Motor neuron (in vitro differentiated cells): Measurements from ENCODE around the gene DDOST. TPM values are rescaled to one million over a fixed set of nuclear protein-coding genes. Genes with fewer than 3 reads are reported as not detected.

Experiments used
- ATAC-seq, 8 experiments: fragments of 200-7000 bp; cut with Tn5 transposase; replicated peaks in 6 of 8; 2 replicates each; pipeline ENCODE4 v1.8.0; 2021; ENCODE audit warnings: mild to moderate bottlenecking in 8 of 8, moderate library complexity in 8 of 8
- H3K27ac ChIP-seq, 2 donors: fragments of 250-450 bp; sonication (Bioruptor Pico); 2 replicates each; pipeline ENCODE4 v1.9.0; 2021; ENCODE audit warnings: antibody characterized with exemption in 2 of 2, mild to moderate bottlenecking in 2 of 2, moderate library complexity in 1 of 2
- H3K4me1 ChIP-seq, 2 donors: fragments of 250-450 bp; sonication (Bioruptor Pico); replicated peaks in 1 of 2; 2 replicates each; pipeline ENCODE4 v1.6.1; 2021; ENCODE audit warnings: antibody characterized with exemption in 2 of 2, mild to moderate bottlenecking in 2 of 2, moderate library complexity in 1 of 2
- H3K4me3 ChIP-seq, 5 donors: fragments of 250-450 bp; sonication (Bioruptor Pico); 2 replicates each; pipeline ENCODE4 v1.9.0; 2021; ENCODE audit warnings: antibody characterized with exemption in 5 of 5, mild to moderate bottlenecking in 5 of 5, moderate library complexity in 4 of 5
- WGBS, 10 experiments: fragments of 450-650 bp; shearing (Covaris generic); methylation state at CpG; one replicate each; pipeline ENCODE4 v1.0.0; 2022; 5-methylcytosine and 5-hydroxymethylcytosine counted together
- in situ Hi-C, 9 experiments: fragments of 400-800 bp; cut with MboI; loops; one replicate each; pipeline ENCODE4 v1.15.0; 2021; ENCODE audit warnings: low sequenced_read_pairs in 9 of 9, low pct_unique_long_range_greater_than_20kb in 2 of 9; ENCODE audit not compliant: unreplicated experiment in 9 of 9
- total RNA-seq, 8 experiments: library from RNA; unstranded; fragments of 300-600 nt; gene quantifications; 2 replicates each; pipeline versions ENCODE4 v1.2.3 to v1.2.4, GENCODE V29; 2022

DDOST gene
- total RNA-seq, 8 experiments from 2014 or later: 156 to 335 (median 187) TPM

DNA sequence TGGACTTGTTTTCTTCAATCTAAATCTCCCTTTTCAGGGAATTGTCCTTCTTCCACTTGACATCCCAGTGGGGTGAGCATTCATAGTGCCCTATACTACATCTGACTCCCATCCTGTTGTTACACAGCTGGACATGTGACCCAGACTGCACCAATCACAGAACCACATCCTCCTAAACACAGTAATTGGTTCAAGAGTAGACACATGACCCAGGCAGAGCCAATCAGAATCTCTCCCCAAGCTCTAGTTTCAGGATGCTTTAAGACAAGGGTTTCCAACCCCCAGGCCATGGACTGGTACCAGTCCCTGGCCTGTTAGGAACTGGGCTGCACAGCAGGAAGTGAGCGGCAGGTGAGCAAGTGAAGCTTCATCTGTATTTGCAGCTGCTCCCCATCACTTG, 5.6 kb upstream of the DDOST start:
- no peak overlapping the region for H3K27ac ChIP-seq
- ATAC-seq: peak in 5 of 8 experiments; percentile 20 to 64 (median 29)
- WGBS, 10 experiments: 91 to 100% (median 100%) methylated on average over 1 of the region's 1 CpG; no CpG with 5 or more reads in 7 of the 10 experiments
- H3K4me3 ChIP-seq: no peak overlapping the region
- H3K4me1 ChIP-seq: peaks cover 5% of the 10 kb centered on the region in 2 donors
- in situ Hi-C loops: no loop called here

DNA sequence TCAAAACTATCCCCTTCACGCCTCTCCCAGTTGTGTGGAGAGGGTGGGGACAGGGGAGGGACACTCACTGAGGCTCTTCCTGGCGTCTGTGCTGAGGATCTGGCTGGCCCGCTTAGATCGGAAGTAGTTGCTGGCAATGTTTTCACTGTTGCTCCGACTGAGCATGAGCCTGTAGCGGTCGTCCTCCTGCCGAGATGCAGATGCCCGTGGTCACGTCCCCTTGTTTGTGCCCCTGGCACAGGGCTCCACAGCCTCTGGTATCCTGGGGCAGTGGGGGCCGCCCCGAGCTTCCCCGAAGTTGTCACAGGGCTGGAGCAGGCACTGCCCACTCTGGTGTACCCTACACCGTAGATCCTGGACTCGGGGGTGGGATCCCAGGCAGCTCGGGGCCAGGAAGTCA, 5.0 kb upstream of the DDOST start:
- 72 to 98% (median 83%) methylated on average over 2 to 10 of the region's 16 CpGs; no CpG with 5 or more reads in 5 of the 10 experiments for WGBS, 10 experiments
- in situ Hi-C loops: no loop called here

DNA sequence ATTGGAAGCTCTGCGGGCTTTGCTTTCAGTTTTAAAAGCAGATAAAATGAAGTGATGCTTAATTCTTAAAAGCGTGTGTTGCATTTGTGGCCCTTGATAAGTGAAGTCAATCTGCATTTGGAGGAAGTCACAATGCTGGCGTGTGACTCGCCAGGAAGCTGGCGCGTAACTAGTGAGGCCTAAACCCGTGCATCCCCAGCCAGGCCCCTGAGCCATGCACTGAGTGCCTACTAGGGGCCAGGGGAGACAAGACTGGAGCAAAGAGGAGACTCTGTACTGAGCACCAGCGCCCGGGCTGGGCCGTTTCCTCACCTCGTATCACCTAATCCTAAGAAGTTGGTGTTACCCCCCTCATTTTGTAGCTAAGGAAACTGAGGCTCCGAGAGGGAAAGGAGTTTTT, 4.6 kb upstream of the DDOST start:
- Histone ChIP-seq H3K4me1 (peaks cover 5% of the 10 kb centered on the region in 2 donors), H3K27ac (no peak overlapping the region), H3K4me3 (no peak overlapping the region)
- in situ Hi-C loops: no loop called here
- 87 to 100% (median 91%) methylated on average over 1 to 10 of the region's 12 CpGs; no CpG with 5 or more reads in 2 of the 10 experiments for WGBS, 10 experiments
- ATAC-seq: no peak

More for the DNA sequence above, 5.0 kb upstream of the DDOST start:
- Histone ChIP-seq H3K4me3 (no peak overlapping the region), H3K4me1 (peaks cover 5% of the 10 kb centered on the region in 2 donors), H3K27ac (no peak overlapping the region)
- ATAC-seq: no peak

DNA sequence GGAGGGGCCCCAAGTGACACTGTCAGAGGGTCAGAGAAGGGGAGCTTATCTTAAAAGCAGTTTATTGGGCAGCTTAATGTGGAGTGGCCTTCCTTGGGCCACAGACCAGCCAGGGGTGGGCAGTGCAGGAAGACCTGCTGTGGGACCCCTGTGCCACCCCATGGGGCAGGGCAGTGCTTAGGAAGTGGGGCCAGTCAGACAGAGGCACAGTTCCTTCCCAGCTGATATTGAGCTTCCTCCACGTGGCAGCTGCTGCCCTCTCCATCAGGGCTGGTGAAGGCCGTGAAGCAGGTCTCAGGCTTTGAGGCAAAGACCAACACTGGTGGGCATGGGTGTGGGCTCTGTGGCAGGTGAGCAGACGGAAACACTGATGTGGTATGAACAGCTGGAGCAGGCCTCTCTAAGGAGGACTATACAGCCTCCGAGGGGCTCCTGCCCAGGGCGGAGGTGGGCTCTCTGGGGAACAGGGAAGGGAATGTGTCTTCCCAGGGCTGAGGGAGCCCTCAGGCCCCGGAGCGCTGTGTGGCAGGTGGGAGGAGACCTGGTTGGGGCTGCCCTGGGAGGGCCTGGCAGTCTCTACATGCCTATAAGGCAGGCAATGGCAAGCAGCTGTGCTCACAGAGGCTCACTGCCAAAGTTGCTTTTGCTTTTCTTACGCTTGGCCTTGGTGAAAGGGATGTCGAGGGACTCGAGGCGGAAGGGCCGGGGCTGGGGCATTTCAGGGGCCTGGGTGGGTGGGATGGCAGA, 3.0 kb upstream of the DDOST start:
- in situ Hi-C loops: no loop called here
- Histone ChIP-seq H3K4me3 (no peak overlapping the region), H3K4me1 (peaks cover 12 to 13% of the 10 kb centered on the region in 2 donors), H3K27ac (no peak overlapping the region)
- WGBS, 10 experiments: 0 to 100% (median 76%) methylated on average over 1 to 6 of the region's 12 CpGs; no CpG with 5 or more reads in 4 of the 10 experiments
- ATAC-seq: no peak

DNA sequence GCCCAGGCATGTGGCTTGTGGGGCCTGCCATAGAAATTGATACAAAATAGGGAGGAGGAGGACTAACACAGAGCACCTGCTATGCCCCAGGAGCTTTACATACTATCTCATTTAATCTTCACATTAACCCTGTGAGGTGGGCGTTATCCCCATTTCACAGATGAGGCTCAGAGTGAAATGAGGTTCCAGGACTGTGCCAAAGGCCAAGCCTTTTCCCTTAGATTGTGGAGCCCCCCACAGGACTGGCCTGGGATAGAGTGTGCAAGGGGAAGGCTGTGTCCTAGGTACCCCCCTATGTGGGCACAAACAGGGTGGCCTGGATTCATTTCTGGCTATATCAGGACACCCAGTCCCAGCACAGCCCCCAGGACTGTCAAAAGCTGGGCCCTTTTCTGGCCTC, 2.2 kb upstream of the DDOST start:
- no peak for ATAC-seq
- no peak overlapping the region for H3K4me3 ChIP-seq
- no peak overlapping the region for H3K27ac ChIP-seq
- WGBS, 10 experiments: 40 to 100% (median 81%) methylated on average over 1 of the region's 1 CpG; no CpG with 5 or more reads in 4 of the 10 experiments
- H3K4me1 ChIP-seq: peaks cover 12 to 13% of the 10 kb centered on the region in 2 donors
- in situ Hi-C loops: no loop called here

DNA sequence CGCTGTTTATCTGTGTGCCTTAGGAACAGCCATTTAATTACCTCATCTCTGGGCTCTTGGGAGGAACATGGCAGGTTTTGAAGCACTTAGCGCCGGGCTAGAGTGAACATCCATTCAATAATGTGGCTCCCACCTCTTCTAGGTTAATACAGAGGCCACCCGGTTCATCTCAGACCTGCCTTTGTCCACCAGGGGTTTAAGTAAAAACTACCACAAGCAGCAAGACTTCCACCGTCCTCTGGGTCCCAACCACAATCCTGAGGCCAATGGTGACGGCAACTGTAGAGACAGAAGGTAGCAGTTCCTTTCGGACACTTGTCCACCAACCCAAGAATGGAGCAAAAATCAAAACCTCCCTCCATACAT, 924 bp upstream of the DDOST start:
- WGBS, 10 experiments: 30 to 100% (median 60%) methylated on average over 1 to 7 of the region's 7 CpGs; no CpG with 5 or more reads in 1 of the 10 experiments
- peak overlapping the region; percentile 82 to 90 for H3K27ac ChIP-seq
- peak overlapping the region; percentile 66 to 84 (median 77) for H3K4me3 ChIP-seq
- in situ Hi-C loops: no loop called here
- H3K4me1 ChIP-seq: peaks cover 12 to 13% of the 10 kb centered on the region in 2 donors
- no peak for ATAC-seq

DNA sequence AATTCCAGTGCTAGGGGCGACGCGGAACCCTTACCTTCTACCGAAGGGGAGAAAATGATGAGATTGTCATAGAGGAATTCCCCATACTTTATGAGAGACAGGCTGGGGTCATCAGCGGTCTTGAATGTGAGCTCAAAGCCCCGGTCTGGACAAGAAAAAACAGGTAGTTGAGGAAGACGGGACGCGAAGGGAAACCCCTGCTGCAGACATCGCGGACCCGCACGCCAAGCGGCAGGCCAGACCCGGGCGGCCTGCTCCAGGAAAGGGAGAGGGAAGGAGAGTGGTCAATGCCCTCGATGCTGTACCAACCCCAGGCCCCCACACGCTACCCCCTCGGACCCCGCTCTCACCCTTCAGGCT, 342 bp downstream of the DDOST start:
- 0 to 10% (median 0%) methylated on average over 2 to 9 of the region's 20 CpGs; no CpG with 5 or more reads in 3 of the 10 experiments for WGBS, 10 experiments

DNA sequence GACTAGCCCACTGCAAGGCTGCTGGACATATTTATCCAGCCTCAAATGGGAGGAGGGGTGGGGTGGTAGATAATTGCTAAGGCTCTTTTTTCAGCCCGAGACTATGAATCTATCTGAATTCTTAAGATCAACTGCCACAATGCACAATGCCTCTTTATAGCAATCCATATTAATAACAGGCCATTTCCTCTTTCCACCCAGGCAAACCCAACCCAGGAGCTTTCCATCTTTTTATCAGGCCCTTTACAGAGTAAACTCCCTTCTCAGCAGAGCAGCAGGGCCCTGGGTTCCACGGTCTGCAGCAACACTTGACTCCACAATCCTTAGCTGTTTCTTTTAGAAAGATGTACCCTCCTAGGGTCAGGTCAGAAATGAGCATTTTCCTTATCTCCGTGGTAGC, 806 bp downstream of the DDOST start:
- no peak for ATAC-seq
- in situ Hi-C loops: no loop called here

More for the DNA sequence above, 342 bp downstream of the DDOST start:
- Histone ChIP-seq H3K27ac (peak overlapping the region; percentile 48 to 85), H3K4me3 (peak overlapping the region; percentile 65 to 84 (median 77)), H3K4me1 (peaks cover 12 to 13% of the 10 kb centered on the region in 2 donors)
- peak in 6 of 8 experiments; percentile 0 to 10 (median 3) for ATAC-seq
- in situ Hi-C loops: no loop called here

DNA sequence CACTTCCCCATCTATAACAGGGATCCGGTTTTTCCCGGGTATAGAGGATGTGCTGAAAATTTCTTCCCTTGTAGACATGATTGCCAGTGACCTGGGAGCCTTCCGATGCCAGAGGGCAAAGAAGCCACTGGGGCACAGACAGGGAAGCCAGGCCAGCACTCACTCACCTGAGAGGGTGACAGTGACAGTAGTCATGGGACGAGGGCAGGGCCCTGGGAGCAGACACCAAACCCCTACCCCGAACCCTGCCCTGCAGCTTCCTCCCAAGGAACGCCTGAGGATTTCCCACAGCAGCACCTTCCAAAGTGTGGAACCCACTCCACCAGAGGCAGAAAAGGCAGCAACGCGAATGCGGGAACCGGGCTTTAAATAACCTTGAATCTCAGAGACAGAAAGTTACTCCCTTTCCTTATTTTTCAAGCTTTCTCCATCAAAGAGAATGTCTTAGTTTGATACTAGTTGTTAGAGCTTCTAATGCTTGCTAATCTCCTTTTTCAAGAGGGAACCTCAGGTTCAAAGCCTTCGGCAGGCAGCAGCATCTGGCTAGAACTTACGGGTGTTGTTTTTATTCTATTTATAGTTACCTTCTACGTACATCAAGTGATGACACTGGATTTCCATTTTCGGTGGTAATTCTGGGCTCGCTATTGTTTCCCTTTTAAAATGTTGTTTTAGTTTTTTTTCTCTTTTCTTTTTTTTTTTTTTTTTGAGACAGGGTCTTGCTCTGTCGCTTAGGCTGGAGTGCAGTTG, 2.8 kb downstream of the DDOST start:
- Histone ChIP-seq H3K4me3 (no peak overlapping the region), H3K4me1 (peaks cover 12 to 13% of the 10 kb centered on the region in 2 donors), H3K27ac (no peak overlapping the region)
- in situ Hi-C loops: no loop called here
- 70 to 100% (median 93%) methylated on average over 5 to 15 of the region's 16 CpGs for WGBS, 10 experiments
- no peak for ATAC-seq

More for the DNA sequence above, 806 bp downstream of the DDOST start:
- 0 to 55% (median 19%) methylated on average over 1 to 3 of the region's 3 CpGs; no CpG with 5 or more reads in 1 of the 10 experiments for WGBS, 10 experiments
- Histone ChIP-seq H3K4me1 (peaks cover 12 to 13% of the 10 kb centered on the region in 2 donors), H3K4me3 (peak overlapping the region; percentile 65 to 84 (median 77)), H3K27ac (peak overlapping the region; percentile 48 to 85)

DNA sequence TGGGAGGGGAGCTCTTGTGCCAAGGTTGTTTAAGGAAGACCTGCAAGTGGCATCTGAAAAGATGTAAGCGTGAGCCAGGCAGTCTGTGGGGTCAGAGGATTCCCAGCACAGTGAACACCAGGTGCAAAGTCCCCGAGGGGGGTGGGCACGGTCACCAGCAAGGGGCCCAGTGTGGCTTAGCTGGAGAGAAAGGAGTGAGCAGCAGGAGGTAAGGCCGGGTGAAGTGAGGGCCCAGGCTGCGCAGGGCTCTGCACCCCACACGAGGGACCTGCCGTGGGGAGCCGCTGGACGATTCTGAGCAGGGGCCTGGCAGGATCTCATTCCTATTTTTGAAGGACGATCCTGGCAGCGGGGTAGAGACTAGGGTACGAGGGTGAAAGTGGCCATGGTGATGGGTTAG, 4.1 kb downstream of the DDOST start:
- Histone ChIP-seq H3K4me3 (no peak overlapping the region), H3K27ac (no peak overlapping the region), H3K4me1 (peaks cover 8% of the 10 kb centered on the region in 2 donors)
- in situ Hi-C loops: no loop called here
- no peak for ATAC-seq
- WGBS, 10 experiments: 87 to 100% (median 95%) methylated on average over 1 to 10 of the region's 12 CpGs; no CpG with 5 or more reads in 3 of the 10 experiments

DNA sequence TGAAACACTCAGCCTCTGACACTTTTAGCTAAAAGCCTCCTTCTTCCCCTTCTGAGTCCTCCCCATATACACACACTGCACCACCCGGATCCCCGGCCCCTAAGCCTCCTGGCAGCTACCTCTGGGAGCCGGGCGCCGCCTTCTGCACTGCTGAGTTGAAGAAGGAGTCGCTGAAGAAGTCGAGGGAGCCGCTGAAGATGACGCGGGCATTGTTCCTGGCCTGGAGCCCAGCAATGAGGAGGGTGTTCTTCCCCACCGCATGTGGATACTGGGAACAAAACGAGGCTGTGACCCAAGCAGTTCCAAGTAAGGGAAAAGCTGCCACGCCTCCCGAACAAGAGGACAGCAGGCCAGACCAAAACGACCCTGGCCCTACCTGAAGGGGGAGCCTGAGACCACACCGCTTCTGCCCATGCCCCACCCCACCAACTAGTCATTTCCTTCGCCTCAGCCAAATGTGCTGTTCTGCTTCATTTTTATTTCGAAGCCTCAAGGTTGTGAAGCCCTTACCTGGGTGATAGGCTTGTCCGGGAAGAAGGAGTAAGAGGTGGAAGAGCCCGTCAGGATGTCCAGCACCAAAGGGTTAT, 7.0 kb downstream of the DDOST start:
- no peak for ATAC-seq
- in situ Hi-C loops: no loop called here
- Histone ChIP-seq H3K27ac (no peak overlapping the region), H3K4me3 (no peak overlapping the region), H3K4me1 (no peaks in the 10 kb centered on the region)
- 80 to 97% (median 91%) methylated on average over 1 to 15 of the region's 20 CpGs; no CpG with 5 or more reads in 5 of the 10 experiments for WGBS, 10 experiments

DNA sequence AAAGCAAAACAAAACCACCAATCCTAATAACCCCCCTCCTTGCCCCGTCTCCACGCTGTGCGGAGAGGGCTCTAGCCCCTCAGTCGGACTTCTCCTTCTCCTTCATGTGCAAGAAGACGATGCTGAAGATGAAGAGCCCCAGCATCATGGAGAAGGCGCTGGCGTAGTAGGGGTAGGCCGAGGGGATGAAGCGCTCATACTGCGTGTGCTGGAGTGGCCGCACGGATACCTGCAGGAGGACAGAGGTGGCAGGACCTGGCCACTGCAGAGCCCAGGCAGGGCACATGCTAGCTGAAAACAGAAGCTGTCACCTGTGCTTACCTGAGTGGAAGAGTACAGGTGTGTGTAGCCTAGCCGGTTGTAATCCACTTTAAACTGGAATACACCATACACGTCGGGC, 8.9 kb downstream of the DDOST start:
- in situ Hi-C loops: no loop called here
- no peaks in the 10 kb centered on the region for H3K4me1 ChIP-seq
- H3K27ac ChIP-seq: no peak overlapping the region
- 90 to 100% (median 98%) methylated on average over 1 to 12 of the region's 15 CpGs; no CpG with 5 or more reads in 4 of the 10 experiments for WGBS, 10 experiments
- no peak for ATAC-seq
- no peak overlapping the region for H3K4me3 ChIP-seq

DNA sequence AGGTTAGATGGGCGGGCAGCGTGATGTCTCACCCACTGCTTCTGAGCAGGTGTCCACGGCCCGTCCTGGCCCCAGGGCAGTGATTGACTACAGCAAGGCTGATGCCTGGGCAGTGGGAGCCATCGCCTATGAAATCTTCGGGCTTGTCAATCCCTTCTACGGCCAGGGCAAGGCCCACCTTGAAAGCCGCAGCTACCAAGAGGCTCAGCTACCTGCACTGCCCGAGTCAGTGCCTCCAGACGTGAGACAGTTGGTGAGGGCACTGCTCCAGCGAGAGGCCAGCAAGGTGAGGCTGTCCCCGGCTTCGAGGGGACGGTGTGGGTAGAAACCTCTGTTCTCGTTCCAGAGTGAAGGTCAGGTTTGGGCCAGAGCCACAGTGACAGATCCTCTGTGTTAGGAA, 12.2 kb downstream of the DDOST start:
- ATAC-seq: peak in 2 of 8 experiments; percentile 25 to 30
- H3K4me1 ChIP-seq: no peaks in the 10 kb centered on the region
- H3K27ac ChIP-seq: no peak overlapping the region
- no peak overlapping the region for H3K4me3 ChIP-seq
- in situ Hi-C loops: loop anchor here in 3 of 9 experiments (10.0 to 25.0 kb wide), 5 partner anchors 112 to 737 kb away; partner anchors contain the start of genes MUL1 (in 1 of the 3) and PLA2G2E (in 1 of the 3)
- 95 to 100% (median 99%) methylated on average over 3 to 15 of the region's 15 CpGs; no CpG with 5 or more reads in 6 of the 10 experiments for WGBS, 10 experiments
